H1 (cell line): ENCODE data around the gene UBAP2. TPM values are rescaled to one million over a fixed set of nuclear protein-coding genes. Genes with fewer than 3 reads are reported as not detected.

Experiments used
- CTCF ChIA-PET: fragments of 300-600 bp; sonication (Branson Sonifier 250); formaldehyde crosslinking; loops from one replicate; lab custom pipeline; 2021; ENCODE audit not compliant: partially characterized antibody; lab: Charles Lee
- POLR2A ChIA-PET: fragments of 300-600 bp; sonication (Branson Sonifier 250); formaldehyde crosslinking; loops from one replicate; lab custom pipeline; 2021; ENCODE audit warnings: inconsistent platforms; ENCODE audit not compliant: partially characterized antibody; lab: Charles Lee
- DNase-seq, 2 experiments: peaks; one replicate each; pipeline versions ENCODE4 v3.0.0 to v3.0.0-alpha.2; 2010 to 2022; ENCODE audit warnings: low spot score in 2 of 2, low read depth in 1 of 2, mixed read lengths in 1 of 2
- FAIRE-seq: peaks from 2 replicates; lab custom pipeline; 2011; peaks lifted over from hg19 to GRCh38; lab: Jason Lieb, UNC
- H2AFZ ChIP-seq: 2 replicates; pipeline ENCODE4 v1.8.1; 2012; ENCODE audit warnings: low read length, inconsistent platforms
- H2AK5ac ChIP-seq: 2 replicates; pipeline ENCODE4 v1.6.1; 2013; ENCODE audit warnings: low read depth, low read length
- H2BK120ac ChIP-seq: replicated peaks from 2 replicates; pipeline ENCODE3; 2013; ENCODE audit warnings: low read depth, low read length, inconsistent platforms
- H2BK12ac ChIP-seq: 2 replicates; pipeline ENCODE4 v1.6.1; 2013; ENCODE audit warnings: low read depth, low read length
- H2BK15ac ChIP-seq: 2 replicates; pipeline ENCODE4 v1.6.1; 2013; ENCODE audit warnings: low read length
- H2BK20ac ChIP-seq: 2 replicates; pipeline ENCODE4 v1.6.1; 2013; ENCODE audit warnings: low read length
- H2BK5ac ChIP-seq: 2 replicates; pipeline ENCODE4 v1.6.1; 2013; ENCODE audit warnings: low read depth, low read length
- H3K14ac ChIP-seq: 2 replicates; pipeline ENCODE4 v1.6.1; 2013; ENCODE audit warnings: inconsistent platforms; ENCODE audit not compliant: insufficient read length
- H3K18ac ChIP-seq: 2 replicates; pipeline ENCODE4 v1.6.1; 2013; ENCODE audit warnings: low read length; ENCODE audit errors: extremely low read depth
- H3K23ac ChIP-seq: 2 replicates; pipeline ENCODE4 v1.6.1; 2013; ENCODE audit warnings: inconsistent platforms; ENCODE audit not compliant: insufficient read length
- H3K23me2 ChIP-seq: 2 replicates; pipeline ENCODE4 v1.6.1; 2013; ENCODE audit warnings: low read depth, low read length
- H3K27ac ChIP-seq: 2 replicates; pipeline ENCODE4 v1.6.1; 2011; ENCODE audit warnings: low read depth, low read length, inconsistent platforms
- H3K27me3 ChIP-seq, 4 experiments: replicated peaks in 1 of 4; 1 replicate in 1 of 4; 2 replicates in 3 of 4; pipeline versions ENCODE4 v1.6.1 to v1.8.1; 2011 to 2013; ENCODE audit warnings: low read length in 3 of 4, mild to moderate bottlenecking in 3 of 4, inconsistent platforms in 2 of 4, mixed read lengths in 2 of 4, moderate library complexity in 1 of 4; ENCODE audit not compliant: control insufficient read depth in 3 of 4, insufficient read depth in 3 of 4; ENCODE audit errors: extremely low read depth in 1 of 4
- H3K36me3 ChIP-seq, 4 experiments: 2 replicates each; pipeline versions ENCODE4 v1.6.1 to v1.8.1; 2011 to 2013; ENCODE audit warnings: mild to moderate bottlenecking in 4 of 4, low read length in 3 of 4, moderate library complexity in 2 of 4, control low read depth in 1 of 4, inconsistent platforms in 1 of 4; ENCODE audit not compliant: insufficient read depth in 4 of 4, control insufficient read depth in 2 of 4
- H3K4ac ChIP-seq: replicated peaks from 2 replicates; pipeline ENCODE3; 2013; ENCODE audit warnings: low read length, low read depth, mixed read lengths, inconsistent platforms; ENCODE audit not compliant: insufficient read length
- H3K4me1 ChIP-seq, 4 experiments: replicated peaks in 1 of 4; 1 replicate in 1 of 4; 2 replicates in 3 of 4; pipeline versions ENCODE4 v1.6.1 to v1.8.1; 2011 to 2013; ENCODE audit warnings: low read length in 3 of 4, inconsistent platforms in 2 of 4, mixed read lengths in 1 of 4; ENCODE audit not compliant: insufficient read depth in 4 of 4, control insufficient read depth in 3 of 4
- H3K4me2 ChIP-seq, 2 experiments: 2 replicates each; pipeline versions ENCODE4 v1.6.1 to v1.8.1; 2011 to 2013; ENCODE audit warnings: low read depth in 2 of 2, low read length in 2 of 2, control low read depth in 1 of 2, inconsistent platforms in 1 of 2, mild to moderate bottlenecking in 1 of 2; ENCODE audit not compliant: insufficient read depth in 1 of 2
- H3K4me3 ChIP-seq, 4 experiments: fragments of 200-600, 300-600 bp in 1 of 4; sonication (generic), shearing (Covaris generic), sonication (Bioruptor Twin) in 1 of 4; 2 replicates each; pipeline versions ENCODE4 v1.5.1 to v1.8.1; 2011 to 2016; ENCODE audit warnings: low read length in 4 of 4, low read depth in 3 of 4, control low read depth in 2 of 4, inconsistent platforms in 2 of 4, mild to moderate bottlenecking in 2 of 4, mixed read lengths in 1 of 4, moderate library complexity in 1 of 4; ENCODE audit not compliant: insufficient read depth in 2 of 4; ENCODE audit errors: extremely low read depth in 1 of 4
- H3K56ac ChIP-seq: replicated peaks from 2 replicates; pipeline ENCODE3; 2013; ENCODE audit warnings: low read depth, mild to moderate bottlenecking, mixed read lengths, low read length, inconsistent platforms; ENCODE audit not compliant: insufficient read length
- H3K79me1 ChIP-seq: 2 replicates; pipeline ENCODE4 v1.6.1; 2013; ENCODE audit warnings: low read depth, low read length, control low read depth
- H3K79me2 ChIP-seq, 2 experiments: 2 replicates each; pipeline versions ENCODE4 v1.6.1 to v1.8.1; 2012 to 2013; ENCODE audit warnings: low read length in 2 of 2, mild to moderate bottlenecking in 2 of 2, inconsistent platforms in 1 of 2; ENCODE audit not compliant: insufficient read depth in 2 of 2, control insufficient read depth in 1 of 2
- H3K9ac ChIP-seq, 4 experiments: replicated peaks in 1 of 4; 1 replicate in 1 of 4; 2 replicates in 3 of 4; pipeline versions ENCODE4 v1.6.1 to v1.8.1; 2011 to 2013; ENCODE audit warnings: low read depth in 3 of 4, low read length in 3 of 4, control low read depth in 2 of 4, mild to moderate bottlenecking in 2 of 4, moderate library complexity in 2 of 4, inconsistent platforms in 1 of 4; ENCODE audit errors: extremely low read depth in 1 of 4
- H3K9me3 ChIP-seq, 2 experiments: 2 replicates each; pipeline versions ENCODE4 v1.6.1 to v1.8.1; 2012 to 2013; ENCODE audit warnings: mild to moderate bottlenecking in 2 of 2, moderate library complexity in 2 of 2, control low read depth in 1 of 2, inconsistent platforms in 1 of 2, low read depth in 1 of 2, low read length in 1 of 2, mixed read lengths in 1 of 2; ENCODE audit not compliant: insufficient read depth in 2 of 2
- H4K20me1 ChIP-seq, 2 experiments: replicated peaks in 1 of 2; 2 replicates each; pipeline versions ENCODE3 to v1.8.1; 2011 to 2013; ENCODE audit warnings: inconsistent platforms in 2 of 2, low read length in 2 of 2, mild to moderate bottlenecking in 1 of 2; ENCODE audit not compliant: insufficient read depth in 2 of 2, control insufficient read depth in 1 of 2
- H4K5ac ChIP-seq: 2 replicates; pipeline ENCODE4 v1.6.1; 2013; ENCODE audit warnings: low read length, low read depth, mixed read lengths, inconsistent platforms; ENCODE audit not compliant: insufficient read length
- H4K8ac ChIP-seq: 2 replicates; pipeline ENCODE4 v1.8.0; 2013; ENCODE audit warnings: mild to moderate bottlenecking, moderate library complexity, low read length, inconsistent platforms; ENCODE audit not compliant: insufficient read depth; ENCODE audit errors: extremely low read depth
- H4K91ac ChIP-seq: replicated peaks from 2 replicates; pipeline ENCODE3; 2013; ENCODE audit warnings: low read length, mixed read lengths, inconsistent platforms; ENCODE audit not compliant: insufficient read length
- BACH1 ChIP-seq: IDR thresholded peaks from 2 replicates; pipeline ENCODE4 v1.6.1; 2012; ENCODE audit warnings: low read length, improper control_type of control experiment
- BCL11A ChIP-seq, 2 experiments: IDR thresholded peaks; one replicate each; pipeline ENCODE4 v1.6.1; 2011; ENCODE audit warnings: low read depth in 2 of 2, low read length in 2 of 2, mild to moderate bottlenecking in 2 of 2
- BRCA1 ChIP-seq: IDR thresholded peaks from 2 replicates; pipeline ENCODE4 v1.6.1; 2012; ENCODE audit warnings: low read depth, low read length, improper control_type of control experiment
- CHD2 ChIP-seq: IDR thresholded peaks from 2 replicates; pipeline ENCODE4 v1.6.1; 2012; ENCODE audit warnings: low read length, improper control_type of control experiment
- EZH2 ChIP-seq: fragments of 200-600 bp; sonication (generic); IDR thresholded peaks from 2 replicates; pipeline ENCODE4 v1.7.1; 2012; ENCODE audit warnings: low read depth, mild to moderate bottlenecking, moderate library complexity, low read length, inconsistent platforms; ENCODE audit not compliant: severe bottlenecking
- GTF2F1 ChIP-seq: IDR thresholded peaks from 2 replicates; pipeline ENCODE4 v1.6.1; 2012; ENCODE audit warnings: low read depth, low read length, improper control_type of control experiment, borderline replicate concordance
- KDM1A ChIP-seq: fragments of 200-600, 300-600 bp; sonication (generic); IDR thresholded peaks from 2 replicates; pipeline ENCODE4 v1.7.1; 2016; ENCODE audit warnings: mild to moderate bottlenecking, low read length, borderline replicate concordance
- KDM5A ChIP-seq: fragments of 200-600 bp; IDR thresholded peaks from 2 replicates; pipeline ENCODE4 v1.7.1; 2012; ENCODE audit warnings: mild to moderate bottlenecking, low read length, inconsistent platforms, mixed read lengths
- SIN3A ChIP-seq, 2 experiments: IDR thresholded peaks in 1 of 2; conservative IDR thresholded peaks in 1 of 2; 2 replicates each; pipeline ENCODE4 v1.6.1; 2011 to 2012; ENCODE audit warnings: low read length in 2 of 2, improper control_type of control experiment in 1 of 2, low read depth in 1 of 2, mild to moderate bottlenecking in 1 of 2
- TBP ChIP-seq: IDR thresholded peaks from 2 replicates; pipeline ENCODE4 v1.6.1; 2011; ENCODE audit warnings: low read depth, low read length, improper control_type of control experiment
- YY1 ChIP-seq: IDR thresholded peaks from 2 replicates; pipeline ENCODE4 v1.6.1; 2011; ENCODE audit warnings: low read depth, mild to moderate bottlenecking, low read length
- WGBS, 2 experiments: shearing (Covaris generic) in 1 of 2; methylation state at CpG; one replicate each; pipeline versions ENCODE4 v1.1.6 to v1.1.7; 2013 to 2015; ENCODE audit warnings: low lambda C conversion rate in 2 of 2, mixed read lengths in 2 of 2, inconsistent platforms in 1 of 2, low coverage in 1 of 2, missing lambda C conversion rate in 1 of 2; ENCODE audit not compliant: insufficient replicate concordance in 2 of 2, insufficient coverage in 1 of 2, insufficient read length in 1 of 2; ENCODE audit errors: extremely low coverage in 1 of 2, missing lambda C conversion rate in 1 of 2; 5-methylcytosine and 5-hydroxymethylcytosine counted together
- polyA plus RNA-seq, 7 experiments: library from polyadenylated mRNA; depleted of rRNA in 3 of 7; stranded (reverse) in 5 of 7; unstranded in 2 of 7; fragments of >200 nt in 5 of 7; fragments of 200-250 nt in 2 of 7; gene quantifications; 1 replicate in 5 of 7; 2 replicates in 1 of 7; 4 replicates in 1 of 7; pipeline versions ENCODE4 v1.2.1 to v1.2.3, GENCODE V29; 2011 to 2013; ENCODE audit warnings: missing spikeins in 2 of 7, mixed read lengths in 2 of 7
- total RNA-seq: library from RNA; stranded (reverse); fragmentation: NEBNext Ultra II Directional; extraction: Animal tissue kit (Norgen Biotek cat#: 25700); gene quantifications from 2 replicates; pipeline ENCODE4 v1.2.1, GENCODE V29; 2021
- TF ChIP-seq, protein P1 (sequence below): IDR thresholded peaks from 2 replicates; pipeline ENCODE4 v1.6.1; 2012; ENCODE audit warnings: inconsistent platforms

UBAP2 gene
- total and polyA plus RNA-seq, 2 of the 8 experiments (the other 6 are each of a cell fraction or from before 2014, with no cell fraction given): 75.0 to 81.4 TPM

DNA sequence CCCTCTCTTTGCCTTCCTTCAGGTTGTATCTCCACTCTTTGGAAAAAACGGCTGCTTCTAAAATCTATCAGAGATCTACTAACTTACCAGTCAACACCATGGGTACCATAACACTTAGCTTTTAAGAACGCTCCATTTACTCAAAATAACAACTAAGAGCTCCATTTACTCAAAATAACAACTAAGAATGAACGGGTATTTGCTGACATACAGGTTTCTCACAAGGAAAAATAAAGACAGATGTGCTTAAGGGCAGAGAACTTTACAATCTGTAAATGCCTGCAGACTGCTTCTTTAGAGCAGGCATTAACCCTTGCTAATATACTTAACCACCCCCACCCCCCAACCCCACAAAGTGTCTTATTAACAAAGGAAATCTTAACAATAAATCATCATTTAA is 2.8 kb downstream of the UBAP2 start:
- Histone ChIP-seq H3K4me2 (no peak overlapping the region; a peak in 1 of 4 replicates), H2BK20ac (no peak overlapping the region), H3K56ac (no peak overlapping the region), H3K14ac (no peak overlapping the region), H3K23me2 (no peaks in the 10 kb centered on the region), H3K79me1 (0 out of 2 replicates have a peak, but pooled peaks cover 3% of the 10 kb centered on the region), H4K20me1 (peaks cover 0 to 5% of the 10 kb centered on the region in 2 experiments), H3K79me2 (peaks cover 58 to 73% of the 10 kb centered on the region in 2 experiments), H4K5ac (no peak overlapping the region), H4K91ac (no peak overlapping the region), H3K4me3 (peak overlapping the region in 1 of 4 experiments; percentile 9; a peak in 1 of 8 replicates), H3K27me3 (no peaks in the 10 kb centered on the region), H3K23ac (no peak overlapping the region), H3K36me3 (peaks cover 0 to 5% (median under 1%) of the 10 kb centered on the region in 4 experiments; a peak in 2 of 8 replicates), H2BK12ac (no peak overlapping the region), H3K4me1 (peaks cover 0 to 15% (median 6%) of the 10 kb centered on the region in 4 experiments; a peak in 4 of 7 replicates), H2BK120ac (no peak overlapping the region), H2AFZ (no peak overlapping the region), H2BK5ac (no peak overlapping the region), H2BK15ac (no peak overlapping the region), H3K18ac (no peak overlapping the region), H3K4ac (no peak overlapping the region), H3K27ac (no peak overlapping the region), H4K8ac (no peak overlapping the region), H2AK5ac (no peak overlapping the region), H3K9ac (no peak overlapping the region), H3K9me3 (no peaks in the 10 kb centered on the region)
- 90% methylated on average over 3 of the region's 3 CpGs; no CpG with 5 or more reads in 1 of the 2 experiments for WGBS, 2 experiments
- ChIA-PET CTCF (interaction anchor here (0.7 kb wide), 1 partner anchor 196 kb away, joined by 3 read pairs; no protein-coding TSS in a partner anchor), POLR2A (interaction anchor here (0.9 kb wide), 1 partner anchor 56 kb away, joined by 3 read pairs; no protein-coding TSS in a partner anchor)
- DNase-seq (no peak), FAIRE-seq (no peak)
- no peak for TF ChIP-seq SIN3A (conservative IDR thresholded peaks at IDR 0.05 in 1 of 2, IDR thresholded peaks at IDR 0.05 in 1 of 2; ENCODE audit: low read depth in 1 of 2, low read length in 2 of 2)
- TF ChIP-seq EZH2: no peak
- TF ChIP-seq BRCA1: no peak
- TF ChIP-seq TBP: no peak
- TF ChIP-seq KDM1A: no peak
- no peak for TF ChIP-seq YY1
- TF ChIP-seq, protein P1, sequence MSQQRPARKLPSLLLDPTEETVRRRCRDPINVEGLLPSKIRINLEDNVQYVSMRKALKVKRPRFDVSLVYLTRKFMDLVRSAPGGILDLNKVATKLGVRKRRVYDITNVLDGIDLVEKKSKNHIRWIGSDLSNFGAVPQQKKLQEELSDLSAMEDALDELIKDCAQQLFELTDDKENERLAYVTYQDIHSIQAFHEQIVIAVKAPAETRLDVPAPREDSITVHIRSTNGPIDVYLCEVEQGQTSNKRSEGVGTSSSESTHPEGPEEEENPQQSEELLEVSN: no peak
- no peak for TF ChIP-seq BCL11A (IDR thresholded peaks at IDR 0.05; ENCODE audit: low read depth in 2 of 2, low read length in 2 of 2)
- TF ChIP-seq CHD2: no peak
- TF ChIP-seq BACH1: no peak
- no peak for TF ChIP-seq KDM5A
- TF ChIP-seq GTF2F1: no peak
